ENCODE results near the gene KHDRBS1.
"Not testable (repeated sequence)": the region's sequence is repeated elsewhere in the genome, so short reads cannot be mapped to it uniquely, and the experiment has no call there.

KHDRBS1 gene

DNA sequence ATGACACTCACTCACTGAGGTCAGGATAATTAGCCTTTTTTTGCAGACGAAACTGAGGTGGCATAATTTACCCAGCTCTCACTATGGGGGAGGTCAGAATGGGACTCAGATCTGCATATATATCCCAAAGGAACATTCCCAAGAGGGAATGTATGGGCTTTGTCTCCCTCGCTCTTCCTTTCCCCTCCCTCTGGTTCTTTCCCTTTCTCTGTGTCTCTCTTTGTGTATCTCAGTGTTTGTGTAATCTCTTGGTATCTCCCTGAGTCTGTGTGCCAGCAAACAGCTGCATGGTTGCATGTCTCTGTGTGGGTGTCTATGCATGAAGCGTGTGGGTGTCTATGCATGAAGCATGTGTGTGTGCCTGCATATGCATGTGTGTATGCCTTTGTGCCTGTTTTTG, 63.8 kb downstream of the KHDRBS1 start:
- no peak overlapping the region for H3K27ac ChIP-seq
- H3K36me3 ChIP-seq (replicated peaks) = peaks cover 43% of the 10 kb centered on the region
- no peaks in the 10 kb centered on the region for H3K27me3 ChIP-seq (replicated peaks)
- in situ Hi-C loops (cut with HindIII; ENCODE audit: low pct_ligation_motif_present, low sequenced_read_pairs) = no loop called here
- TF ChIP-seq, protein P1, sequence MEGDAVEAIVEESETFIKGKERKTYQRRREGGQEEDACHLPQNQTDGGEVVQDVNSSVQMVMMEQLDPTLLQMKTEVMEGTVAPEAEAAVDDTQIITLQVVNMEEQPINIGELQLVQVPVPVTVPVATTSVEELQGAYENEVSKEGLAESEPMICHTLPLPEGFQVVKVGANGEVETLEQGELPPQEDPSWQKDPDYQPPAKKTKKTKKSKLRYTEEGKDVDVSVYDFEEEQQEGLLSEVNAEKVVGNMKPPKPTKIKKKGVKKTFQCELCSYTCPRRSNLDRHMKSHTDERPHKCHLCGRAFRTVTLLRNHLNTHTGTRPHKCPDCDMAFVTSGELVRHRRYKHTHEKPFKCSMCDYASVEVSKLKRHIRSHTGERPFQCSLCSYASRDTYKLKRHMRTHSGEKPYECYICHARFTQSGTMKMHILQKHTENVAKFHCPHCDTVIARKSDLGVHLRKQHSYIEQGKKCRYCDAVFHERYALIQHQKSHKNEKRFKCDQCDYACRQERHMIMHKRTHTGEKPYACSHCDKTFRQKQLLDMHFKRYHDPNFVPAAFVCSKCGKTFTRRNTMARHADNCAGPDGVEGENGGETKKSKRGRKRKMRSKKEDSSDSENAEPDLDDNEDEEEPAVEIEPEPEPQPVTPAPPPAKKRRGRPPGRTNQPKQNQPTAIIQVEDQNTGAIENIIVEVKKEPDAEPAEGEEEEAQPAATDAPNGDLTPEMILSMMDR (IDR thresholded peaks at IDR 0.05; ENCODE audit: low read depth, low read length, missing control alignments) = no peak
- no peak overlapping the region for H3K4me3 ChIP-seq (ENCODE audit: low read depth, low read length)
- no peak for DNase-seq

DNA sequence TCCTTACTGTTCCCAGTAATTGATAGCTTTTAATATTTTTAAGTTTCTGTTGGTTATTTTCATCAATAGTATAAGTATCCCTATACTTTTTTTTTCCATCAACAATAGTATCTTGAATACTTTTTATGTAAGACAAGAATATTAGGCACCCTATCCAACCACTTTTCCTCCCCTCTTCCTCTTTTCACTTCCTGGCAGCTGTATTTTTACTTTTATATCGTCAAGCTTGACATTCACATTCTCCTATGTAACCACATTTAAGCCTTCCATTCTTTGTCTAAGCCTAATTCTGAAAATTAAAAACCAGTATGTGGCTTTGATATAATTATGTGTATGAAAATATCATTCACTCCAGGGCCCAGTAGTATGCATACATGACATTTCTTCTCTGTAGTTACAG, 68.4 kb downstream of the KHDRBS1 start:
- Histone ChIP-seq H3K27me3 (replicated peaks) (no peaks in the 10 kb centered on the region), H3K27ac (no peak overlapping the region), H3K36me3 (replicated peaks) (peaks cover 48% of the 10 kb centered on the region), H3K4me3 (ENCODE audit: low read depth, low read length) (no peak overlapping the region)
- in situ Hi-C loops (cut with HindIII; ENCODE audit: low pct_ligation_motif_present, low sequenced_read_pairs) = no loop called here
- no peak for DNase-seq
- TF ChIP-seq, protein P1 (IDR thresholded peaks at IDR 0.05; ENCODE audit: low read depth, low read length, missing control alignments) = no peak

DNA sequence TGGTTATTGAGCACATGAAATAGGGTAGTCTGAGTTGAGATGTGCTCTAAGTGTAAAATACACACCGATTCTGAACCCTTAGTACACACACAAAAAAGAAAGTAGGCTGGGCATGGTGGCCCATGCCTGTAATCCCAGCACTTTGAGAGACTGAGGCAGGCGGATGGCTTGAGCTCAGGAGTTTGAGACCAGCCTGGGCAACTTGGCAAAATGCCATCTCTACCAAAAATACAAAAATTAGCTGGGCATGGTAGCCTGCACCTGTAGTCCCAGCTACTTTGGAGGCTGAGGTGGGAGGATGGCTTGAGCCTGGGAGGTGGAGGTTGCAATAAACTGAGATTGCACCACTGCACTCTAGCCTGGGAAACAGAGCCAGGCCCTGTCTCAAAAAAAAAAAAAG, 72.7 kb downstream of the KHDRBS1 start:
- H3K4me3 ChIP-seq (ENCODE audit: low read depth, low read length); in situ Hi-C loops (cut with HindIII; ENCODE audit: low pct_ligation_motif_present, low sequenced_read_pairs); H3K27ac ChIP-seq; H3K27me3 ChIP-seq (replicated peaks); DNase-seq: not testable (repeated sequence)
- H3K36me3 ChIP-seq (replicated peaks) = peaks cover 30% of the 10 kb centered on the region

DNA sequence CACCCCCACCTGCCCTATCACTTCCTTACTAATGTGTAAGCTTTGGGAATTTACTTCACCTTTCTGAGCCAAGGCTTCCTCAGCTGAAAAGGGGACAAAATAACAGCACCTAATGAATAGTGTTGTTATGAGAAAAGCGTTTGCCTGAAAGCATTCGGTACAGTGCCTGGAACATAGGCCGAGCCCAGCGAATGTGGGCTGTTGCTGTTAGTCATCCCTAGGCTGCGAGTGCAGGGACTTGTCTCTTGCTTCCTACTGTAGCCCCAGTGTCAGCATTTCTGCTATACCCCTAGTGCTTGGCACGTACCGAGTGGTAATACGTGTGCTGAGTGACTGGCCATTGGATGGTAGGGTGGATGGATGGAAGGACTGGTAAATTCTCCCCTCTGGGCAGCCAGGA, 77.5 kb downstream of the KHDRBS1 start:
- in situ Hi-C loops (cut with HindIII; ENCODE audit: low pct_ligation_motif_present, low sequenced_read_pairs) = no loop called here
- H3K4me3 ChIP-seq (ENCODE audit: low read depth, low read length) = no peak overlapping the region
- no peak for DNase-seq
- H3K36me3 ChIP-seq (replicated peaks) = peaks cover 54% of the 10 kb centered on the region
- TF ChIP-seq, protein P1 (IDR thresholded peaks at IDR 0.05; ENCODE audit: low read depth, low read length, missing control alignments) = no peak
- H3K27me3 ChIP-seq (replicated peaks) = no peaks in the 10 kb centered on the region
- H3K27ac ChIP-seq = no peak overlapping the region

DNA sequence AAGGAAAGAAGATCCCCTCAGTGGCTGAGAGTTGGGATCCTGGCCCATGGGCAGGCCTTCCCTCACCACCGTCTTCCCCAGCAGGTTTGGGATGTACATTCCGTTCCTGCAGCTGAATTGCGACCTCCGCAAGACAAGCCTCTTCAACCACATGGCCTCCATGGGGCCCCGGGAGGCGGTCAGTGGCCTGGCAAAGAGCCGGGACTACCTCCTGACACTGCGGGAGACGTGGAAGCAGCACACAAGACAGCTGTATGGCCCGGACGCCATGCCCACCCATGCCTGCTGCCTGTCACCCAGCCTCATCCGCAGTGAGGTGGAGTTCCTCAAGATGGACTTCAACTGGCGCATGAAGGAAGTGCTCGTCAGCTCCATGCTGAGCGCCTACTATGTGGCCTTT, 77.9 kb downstream of the KHDRBS1 start:
- in situ Hi-C loops (cut with HindIII; ENCODE audit: low pct_ligation_motif_present, low sequenced_read_pairs) = no loop called here
- H3K36me3 ChIP-seq (replicated peaks) = peaks cover 52% of the 10 kb centered on the region
- H3K4me3 ChIP-seq (ENCODE audit: low read depth, low read length) = no peak overlapping the region
- TF ChIP-seq, protein P1 (IDR thresholded peaks at IDR 0.05; ENCODE audit: low read depth, low read length, missing control alignments) = no peak
- H3K27me3 ChIP-seq (replicated peaks) = no peaks in the 10 kb centered on the region
- no peak overlapping the region for H3K27ac ChIP-seq
- no peak for DNase-seq
